Caco-2 (cell line): ENCODE measurements around the gene A1CF. TPM values are rescaled to one million over a fixed set of nuclear protein-coding genes. Genes with fewer than 3 reads are reported as not detected.

Experiments
- BruUV-seq: library from RNA; stranded (reverse); fragments of 400-500 nt; replicated peaks from 2 replicates; lab custom pipeline; 2021; lab: Mats Ljungman, UMichigan
- CTCF ChIA-PET: fragments of 300-600 bp; sonication (Branson Sonifier 250); formaldehyde crosslinking; loops from one replicate; lab custom pipeline; 2022; ENCODE audit warnings: antibody characterized with exemption; lab: Charles Lee
- POLR2A ChIA-PET: fragments of 300-600 bp; sonication (Branson Sonifier 250); formaldehyde crosslinking; loops from one replicate; lab custom pipeline; 2022; ENCODE audit warnings: antibody characterized with exemption; lab: Charles Lee
- DNase-seq, 2 experiments: peaks; one replicate each; pipeline versions ENCODE4 v3.0.0 to v3.0.0-alpha.2; 2020 to 2022
- H3K27me3 ChIP-seq: replicated peaks from 2 replicates; pipeline ENCODE4 v1.6.0; 2011; ENCODE audit warnings: low read length; ENCODE audit not compliant: control insufficient read depth, insufficient read depth
- H3K36me3 ChIP-seq: 2 replicates; pipeline ENCODE4 v1.5.1; 2011; ENCODE audit warnings: low read length; ENCODE audit not compliant: control insufficient read depth, insufficient read depth
- H3K4me1 ChIP-seq: fragments of 250-450 bp; sonication (Bioruptor Pico); 2 replicates; pipeline ENCODE4 v1.5.1; 2020; ENCODE audit warnings: mild to moderate bottlenecking
- H3K4me3 ChIP-seq: 2 replicates; pipeline ENCODE4 v1.5.1; 2011; ENCODE audit warnings: low read depth, mild to moderate bottlenecking, control low read depth, low read length
- H3K9me3 ChIP-seq: fragments of 250-450 bp; sonication (Bioruptor Pico); 2 replicates; pipeline ENCODE4 v1.5.1; 2020; ENCODE audit warnings: mild to moderate bottlenecking, moderate library complexity
- H3K27ac Mint-ChIP-seq: one replicate; pipeline ENCODE4 v1.8.0; 2022; ENCODE audit warnings: mixed read lengths; ENCODE audit not compliant: unreplicated experiment
- H3K27me3 Mint-ChIP-seq: one replicate; pipeline ENCODE4 v1.8.0; 2022; ENCODE audit warnings: mixed read lengths; ENCODE audit not compliant: insufficient read depth, unreplicated experiment
- H3K36me3 Mint-ChIP-seq: one replicate; pipeline ENCODE4 v1.8.0; 2022; ENCODE audit warnings: mild to moderate bottlenecking, mixed read lengths; ENCODE audit not compliant: insufficient read depth, unreplicated experiment
- H3K4me1 Mint-ChIP-seq: one replicate; pipeline ENCODE4 v1.8.0; 2022; ENCODE audit warnings: low read depth, mixed read lengths; ENCODE audit not compliant: unreplicated experiment
- H3K4me3 Mint-ChIP-seq: one replicate; pipeline ENCODE4 v1.8.0; 2022; ENCODE audit warnings: mild to moderate bottlenecking, moderate library complexity, mixed read lengths; ENCODE audit not compliant: unreplicated experiment
- H3K9me3 Mint-ChIP-seq: one replicate; pipeline ENCODE4 v1.8.0; 2022; ENCODE audit warnings: mixed read lengths; ENCODE audit not compliant: unreplicated experiment
- CTCF ChIP-seq, 2 experiments: fragments of 200-600 bp in 1 of 2; IDR thresholded peaks; 1 replicate in 1 of 2; 2 replicates in 1 of 2; pipeline versions ENCODE4 v1.5.1 to v1.8.0; 2011 to 2022; ENCODE audit warnings: antibody characterized with exemption in 1 of 2, control low read depth in 1 of 2, inconsistent platforms in 1 of 2, low read depth in 1 of 2, low read length in 1 of 2, mild to moderate bottlenecking in 1 of 2, moderate library complexity in 1 of 2; ENCODE audit not compliant: insufficient read depth in 1 of 2, severe bottlenecking in 1 of 2, unreplicated experiment in 1 of 2
- intact Hi-C: fragments of 100-400 bp; cut with micrococcal nuclease; formaldehyde crosslinking; loops from one replicate; pipeline ENCODE4 v1.10.0; 2022; ENCODE audit not compliant: unreplicated experiment
- total RNA-seq: library from RNA; stranded (reverse); gene quantifications from 2 replicates; pipeline ENCODE4 v1.2.3, GENCODE V29; 2022

The A1CF gene
- total RNA-seq, 1 experiment from 2014 or later, result 29.9 TPM

GRCh38 chr10:50837095-50837494, 48.3 kb downstream of the A1CF start:
- no TSS peak for BruUV-seq
- POLR2A ChIA-PET, result no interaction called here
- CTCF ChIA-PET, result no interaction called here

GRCh38 chr10:50832171-50832751, 53.2 kb downstream of the A1CF start:
- H3K4me3 Mint-ChIP-seq, result peak overlapping the region; percentile 37
- CTCF ChIA-PET, result interaction anchor here (0.6 to 1.0 kb wide), 3 partner anchors 43 to 514 kb away, joined by 3 to 5 read pairs (median 4); partner anchors contain the start of gene A1CF

More at GRCh38 chr10:50837095-50837494, 48.3 kb downstream of the A1CF start:
- Histone ChIP-seq H3K4me3 (no peak overlapping the region), H3K9me3 (no peaks in the 10 kb centered on the region), H3K36me3 (no peaks in the 10 kb centered on the region; the same call in 1 of the 2 replicates), H3K27me3 (no peaks in the 10 kb centered on the region), H3K4me1 (peaks cover 15% of the 10 kb centered on the region)
- intact Hi-C loops, result no loop called here
- Mint-ChIP-seq H3K4me3 (no peak overlapping the region), H3K27ac (no peak overlapping the region), H3K27me3 (no peaks in the 10 kb centered on the region), H3K36me3 (no peaks in the 10 kb centered on the region), H3K9me3 (no peaks in the 10 kb centered on the region), H3K4me1 (peaks cover 9% of the 10 kb centered on the region)
- DNase-seq, result no peak
- TF ChIP-seq CTCF (IDR thresholded peaks at IDR 0.05; ENCODE audit: insufficient read depth in 1 of 2, low read depth in 1 of 2, low read length in 1 of 2, severe bottlenecking in 1 of 2, unreplicated experiment in 1 of 2), result no peak

GRCh38 chr10:50830066-50830465, 55.4 kb downstream of the A1CF start:
- CTCF ChIA-PET, result no interaction called here
- Histone ChIP-seq H3K27me3 (no peaks in the 10 kb centered on the region), H3K4me1 (peaks cover 27% of the 10 kb centered on the region), H3K36me3 (no peaks in the 10 kb centered on the region; the same call in 1 of the 2 replicates), H3K9me3 (peaks cover 6% of the 10 kb centered on the region), H3K4me3 (no peak overlapping the region)
- no peaks in the 10 kb centered on the region for H3K27me3 Mint-ChIP-seq
- DNase-seq, result no peak
- no peak overlapping the region for H3K27ac Mint-ChIP-seq
- H3K36me3 Mint-ChIP-seq, result no peaks in the 10 kb centered on the region
- intact Hi-C loops, result no loop called here
- BruUV-seq, result no TSS peak
- peaks cover 27% of the 10 kb centered on the region for H3K4me1 Mint-ChIP-seq
- POLR2A ChIA-PET, result no interaction called here
- H3K4me3 Mint-ChIP-seq, result no peak overlapping the region
- TF ChIP-seq CTCF (IDR thresholded peaks at IDR 0.05; ENCODE audit: insufficient read depth in 1 of 2, low read depth in 1 of 2, low read length in 1 of 2, severe bottlenecking in 1 of 2, unreplicated experiment in 1 of 2), result no peak
- peaks cover 18% of the 10 kb centered on the region for H3K9me3 Mint-ChIP-seq

More at GRCh38 chr10:50832171-50832751, 53.2 kb downstream of the A1CF start:
- intact Hi-C loops, result no loop called here
- H3K4me1 ChIP-seq, result peaks cover 27% of the 10 kb centered on the region
- peaks cover 19% of the 10 kb centered on the region for H3K4me1 Mint-ChIP-seq
- H3K27ac Mint-ChIP-seq, result peak overlapping the region; percentile 19
- peak in 1 of 2 experiments; percentile 50 for DNase-seq
- no peaks in the 10 kb centered on the region for H3K27me3 ChIP-seq
- peaks cover 18% of the 10 kb centered on the region for H3K9me3 Mint-ChIP-seq
- peaks cover 6% of the 10 kb centered on the region for H3K9me3 ChIP-seq
- H3K27me3 Mint-ChIP-seq, result no peaks in the 10 kb centered on the region
- TF ChIP-seq CTCF (IDR thresholded peaks at IDR 0.05; ENCODE audit: insufficient read depth in 1 of 2, low read depth in 1 of 2, low read length in 1 of 2, severe bottlenecking in 1 of 2, unreplicated experiment in 1 of 2), result no peak
- POLR2A ChIA-PET, result no interaction called here
- H3K4me3 ChIP-seq, result no peak overlapping the region
- no peaks in the 10 kb centered on the region for H3K36me3 Mint-ChIP-seq
- no peaks in the 10 kb centered on the region for H3K36me3 ChIP-seq
- no TSS peak for BruUV-seq
